ENCODE data around the gene ARHGAP18. TPM values are rescaled to one million over a fixed set of nuclear protein-coding genes. Genes with fewer than 3 reads are reported as not detected.
A peak's percentile ranks its signal among the peaks of the same experiment; 100 is the strongest.

Gene ARHGAP18
- polyA plus RNA-seq, 1 of the 3 experiments (the other 2 are of a cell fraction) = 25.0 TPM

- H3K4me1 ChIP-seq (ENCODE audit: control insufficient read depth in 1 of 2, insufficient read depth in 2 of 2, low read depth in 1 of 2, low read length in 1 of 2) = no peaks in the 10 kb centered on the region
- peak overlapping the region in 1 of 2 experiments; percentile 6; a peak in 1 of 4 replicates for H3K4me3 ChIP-seq (ENCODE audit: low read depth in 2 of 2, low read length in 1 of 2)
- H3K9me3 ChIP-seq = no peaks in the 10 kb centered on the region; the same call in 1 of the 2 replicates
- H3K9ac ChIP-seq = no peak overlapping the region
- ChIA-PET CTCF (interaction anchor here (1.7 kb wide), 1 partner anchor 70 kb away, joined by 6 read pairs; no protein-coding TSS in a partner anchor), POLR2A (no interaction called here)
- DNase-seq = no peak
- no peak overlapping the region for H3K4me2 ChIP-seq
- no peaks in the 10 kb centered on the region for H4K20me1 ChIP-seq (ENCODE audit: insufficient read depth)
- 85% methylated on average over 5 of the region's 5 CpGs for WGBS (ENCODE audit: low lambda C conversion rate)
- no peak overlapping the region for H2AFZ ChIP-seq (ENCODE audit: low read depth)
- peaks cover 8% of the 10 kb centered on the region; the same call in 1 of the 2 replicates for H3K79me2 ChIP-seq (ENCODE audit: insufficient read depth)
- H3K27me3 ChIP-seq (ENCODE audit: insufficient read depth) = no peaks in the 10 kb centered on the region
- H3K27ac ChIP-seq (ENCODE audit: low read depth in 2 of 2, low read length in 1 of 2) = no peak overlapping the region
- H3F3A ChIP-seq (replicated peaks; ENCODE audit: insufficient read depth) = peaks cover 46% of the 10 kb centered on the region
- TF ChIP-seq CHD2 (IDR thresholded peaks at IDR 0.05; ENCODE audit: low read length, partially characterized antibody) = no peak
- peak; percentile 58 for TF ChIP-seq CTCF (IDR thresholded peaks at IDR 0.05)
- no peaks in the 10 kb centered on the region for H3K9me2 ChIP-seq
- H3K36me3 ChIP-seq (replicated peaks in 1 of 2; ENCODE audit: control insufficient read depth in 1 of 2, insufficient read depth in 2 of 2, low read length in 1 of 2) = peaks cover 0 to 41% of the 10 kb centered on the region in 2 experiments
Observed at GRCh38 chr6:129567374-129567773, 142.6 kb downstream of the ARHGAP18 start.

GRCh38 chr6:129565811-129566210 is 144.2 kb downstream of the ARHGAP18 start:
- Histone ChIP-seq H4K20me1 (ENCODE audit: insufficient read depth) (no peaks in the 10 kb centered on the region), H3K9ac (no peak overlapping the region), H3K27me3 (ENCODE audit: insufficient read depth) (no peaks in the 10 kb centered on the region), H3K36me3 (replicated peaks in 1 of 2; ENCODE audit: control insufficient read depth in 1 of 2, insufficient read depth in 2 of 2, low read length in 1 of 2) (peaks cover 0 to 38% of the 10 kb centered on the region in 2 experiments), H3K27ac (ENCODE audit: low read depth in 2 of 2, low read length in 1 of 2) (0 out of 4 replicates have a peak overlapping the region, but pooled peaks of 1 of the 2 experiments have one; percentile 14), H3K9me2 (no peaks in the 10 kb centered on the region), H3K4me2 (no peak overlapping the region), H3K9me3 (no peaks in the 10 kb centered on the region; the same call in 1 of the 2 replicates), H3K4me3 (ENCODE audit: low read depth in 2 of 2, low read length in 1 of 2) (no peak overlapping the region), H3K4me1 (ENCODE audit: control insufficient read depth in 1 of 2, insufficient read depth in 2 of 2, low read depth in 1 of 2, low read length in 1 of 2) (no peaks in the 10 kb centered on the region), H2AFZ (ENCODE audit: low read depth) (no peak overlapping the region), H3K79me2 (ENCODE audit: insufficient read depth) (no peaks in the 10 kb centered on the region), H3F3A (replicated peaks; ENCODE audit: insufficient read depth) (peaks cover 62% of the 10 kb centered on the region)
- no peak for DNase-seq
- 57% methylated on average over 2 of the region's 2 CpGs for WGBS (ENCODE audit: low lambda C conversion rate)
- no peak for TF ChIP-seq GATA2 (CRISPR knock-in tag; IDR thresholded peaks at IDR 0.05)
- TF ChIP-seq MXI1 (IDR thresholded peaks at IDR 0.05; ENCODE audit: low read depth, low read length) = no peak
- no peak for TF ChIP-seq EZH2phosphoT487 (IDR thresholded peaks at IDR 0.05; ENCODE audit: borderline replicate concordance, low read depth)
- no peak for TF ChIP-seq TCF12 (IDR thresholded peaks at IDR 0.05)
- TF ChIP-seq NFIC (IDR thresholded peaks at IDR 0.05; ENCODE audit: borderline replicate concordance) = no peak
- TF ChIP-seq SMC3 (IDR thresholded peaks at IDR 0.05; ENCODE audit: low read depth, low read length) = no peak
- no peak for TF ChIP-seq USF1 (IDR thresholded peaks at IDR 0.05; ENCODE audit: borderline replicate concordance, low read depth)
- TF ChIP-seq YY1 (IDR thresholded peaks at IDR 0.05; ENCODE audit: low read depth) = no peak
- CTCF ChIA-PET = no interaction called here
- POLR2A ChIA-PET = no interaction called here

All from SK-N-SH (cell line).